ENCODE measurements around the gene HMGXB3. TPM values are rescaled to one million over a fixed set of nuclear protein-coding genes. Genes with fewer than 3 reads are reported as not detected.

The HMGXB3 gene
- total RNA-seq, 4 donors from 2014 or later = 35.5 to 70.2 (median 41.1) TPM

GRCh38 chr5:150055326-150056074, 55.0 kb downstream of the HMGXB3 start:
- Histone ChIP-seq H3K4me1 (no peaks in the 10 kb centered on the region), H3K36me3 (peaks cover 42 to 44% of the 10 kb centered on the region in 2 donors), H3K9me3 (no peaks in the 10 kb centered on the region), H3K27me3 (no peaks in the 10 kb centered on the region), H3K4me3 (replicated peaks in 1 of 3) (no peak overlapping the region), H3K27ac (no peak overlapping the region)
- TF ChIP-seq POLR2A (IDR thresholded peaks at IDR 0.05) = no peak
- no peak for TF ChIP-seq CTCF (IDR thresholded peaks at IDR 0.05)
- intact Hi-C loops (cut with DNase I) = no loop called here
- WGBS, 2 donors = 84 to 90% methylated on average over 14 of the region's 14 CpGs
- DNase-seq = no peak

- 95 to 97% methylated on average over 7 to 9 of the region's 9 CpGs for WGBS, 2 donors
- TF ChIP-seq CTCF (IDR thresholded peaks at IDR 0.05) (no peak), POLR2A (IDR thresholded peaks at IDR 0.05) (no peak)
- no peak overlapping the region for H3K27ac ChIP-seq
- no peaks in the 10 kb centered on the region for H3K9me3 ChIP-seq
- H3K27me3 ChIP-seq = no peaks in the 10 kb centered on the region
- intact Hi-C loops (cut with DNase I) = no loop called here
- H3K4me1 ChIP-seq = no peaks in the 10 kb centered on the region
- peaks cover 37 to 38% of the 10 kb centered on the region in 2 donors for H3K36me3 ChIP-seq
- no peak for DNase-seq
- no peak overlapping the region for H3K4me3 ChIP-seq (replicated peaks in 1 of 3)
Observed at GRCh38 chr5:150056075-150056443, 55.5 kb downstream of the HMGXB3 start.

- Histone ChIP-seq H3K9me3 (no peaks in the 10 kb centered on the region), H3K27ac (no peak overlapping the region), H3K4me1 (no peaks in the 10 kb centered on the region), H3K4me3 (replicated peaks in 1 of 3) (no peak overlapping the region), H3K27me3 (no peaks in the 10 kb centered on the region), H3K36me3 (peaks cover 27 to 28% of the 10 kb centered on the region in 2 donors)
- TF ChIP-seq CTCF (IDR thresholded peaks at IDR 0.05) (no peak), POLR2A (IDR thresholded peaks at IDR 0.05) (no peak)
- intact Hi-C loops (cut with DNase I) = no loop called here
- WGBS, 2 donors = 64 to 65% methylated on average over 8 of the region's 8 CpGs
- DNase-seq = no peak
Observed at GRCh38 chr5:150057052-150057451, 56.5 kb downstream of the HMGXB3 start.

- TF ChIP-seq CTCF (IDR thresholded peaks at IDR 0.05) (no peak), POLR2A (IDR thresholded peaks at IDR 0.05) (no peak)
- Histone ChIP-seq H3K4me3 (replicated peaks in 1 of 3) (no peak overlapping the region), H3K27me3 (no peaks in the 10 kb centered on the region), H3K27ac (no peak overlapping the region), H3K4me1 (no peaks in the 10 kb centered on the region), H3K9me3 (no peaks in the 10 kb centered on the region), H3K36me3 (peaks cover 22 to 24% of the 10 kb centered on the region in 2 donors)
- 94 to 97% methylated on average over 2 of the region's 2 CpGs for WGBS, 2 donors
- intact Hi-C loops (cut with DNase I) = no loop called here
- DNase-seq = no peak
Observed at GRCh38 chr5:150057511-150057910, 57.0 kb downstream of the HMGXB3 start.

- Histone ChIP-seq H3K27me3 (no peaks in the 10 kb centered on the region), H3K4me1 (no peaks in the 10 kb centered on the region), H3K36me3 (peaks cover 17 to 19% of the 10 kb centered on the region in 2 donors), H3K4me3 (replicated peaks in 1 of 3) (no peak overlapping the region), H3K9me3 (no peaks in the 10 kb centered on the region), H3K27ac (no peak overlapping the region)
- intact Hi-C loops (cut with DNase I) = no loop called here
- 56 to 60% methylated on average over 5 of the region's 5 CpGs for WGBS, 2 donors
- no peak for DNase-seq
- no peak for TF ChIP-seq CTCF (IDR thresholded peaks at IDR 0.05)
Observed at GRCh38 chr5:150057996-150058395, 57.5 kb downstream of the HMGXB3 start.

Measured in thyroid gland (tissue), 4 donors.